Activated gamma-delta T cell treated with anti-CD3 and anti-CD28 coated beads, Interleukin-2, amount 50 U/mL, for 16 hours (primary cell): Measurements from ENCODE around the gene RNF26.

Source experiments
- DNase-seq: peaks from one replicate; pipeline ENCODE4 v3.0.0-alpha.2; 2020; ENCODE audit warnings: low read depth

RNF26 gene

GRCh38 chr11:119355091-119355843, 20.9 kb downstream of the RNF26 start:
- no peak for DNase-seq

- peak; percentile 38 for DNase-seq
These were observed 22.2 kb downstream of the RNF26 start for GRCh38 chr11:119356349-119357031.

GRCh38 chr11:119357074-119357473, 22.7 kb downstream of the RNF26 start:
- DNase-seq: no peak

GRCh38 chr11:119359365-119360214, 25.3 kb downstream of the RNF26 start:
- DNase-seq: no peak

GRCh38 chr11:119361056-119361787, 26.9 kb downstream of the RNF26 start:
- DNase-seq: no peak

- DNase-seq: no peak
These were observed 27.8 kb downstream of the RNF26 start for GRCh38 chr11:119361941-119362725.

- no peak for DNase-seq
These were observed 28.4 kb downstream of the RNF26 start for GRCh38 chr11:119362741-119363080.

GRCh38 chr11:119363081-119363850, 28.9 kb downstream of the RNF26 start:
- no peak for DNase-seq

GRCh38 chr11:119363851-119364590, 29.7 kb downstream of the RNF26 start:
- DNase-seq: peak; percentile 20

GRCh38 chr11:119365071-119365591, 30.8 kb downstream of the RNF26 start:
- DNase-seq: no peak

GRCh38 chr11:119366690-119367620, 32.6 kb downstream of the RNF26 start:
- DNase-seq: no peak

- no peak for DNase-seq
These were observed 33.4 kb downstream of the RNF26 start for GRCh38 chr11:119367661-119368120.

- DNase-seq: no peak
These were observed 34.1 kb downstream of the RNF26 start for GRCh38 chr11:119368121-119369034.

GRCh38 chr11:119369132-119369925, 35.0 kb downstream of the RNF26 start:
- no peak for DNase-seq

- no peak for DNase-seq
These were observed 36.2 kb downstream of the RNF26 start for GRCh38 chr11:119370486-119371046.

- DNase-seq: no peak
These were observed 36.8 kb downstream of the RNF26 start for GRCh38 chr11:119371067-119371601.
